NCI-H526 treated with DMSO at 0.1 percent for 48 hours (cell line): ENCODE data around the gene RAP2C.
"Not testable (repeated sequence)": the region's sequence is repeated elsewhere in the genome, so short reads cannot be mapped to it uniquely, and the experiment has no call there.

ENCODE experiments used
- DNase-seq: peaks from one replicate; lab custom pipeline; 2025; lab: John Stamatoyannopoulos, UW

RAP2C gene

GRCh38 chrX:132199941-132200340 is 19.3 kb downstream of the RAP2C start:
- no peak for DNase-seq

GRCh38 chrX:132193872-132194574 is 25.2 kb downstream of the RAP2C start:
- no peak for DNase-seq

- DNase-seq: no peak
Measured at GRCh38 chrX:132191938-132192337, 27.3 kb downstream of the RAP2C start.

- DNase-seq: peak; percentile 2
Measured at GRCh38 chrX:132188175-132188574, 31.1 kb downstream of the RAP2C start.

- DNase-seq: no peak
Measured at GRCh38 chrX:132187451-132187850, 31.8 kb downstream of the RAP2C start.

GRCh38 chrX:132184871-132185270 is 34.4 kb downstream of the RAP2C start:
- no peak for DNase-seq

GRCh38 chrX:132181364-132181763 is 37.9 kb downstream of the RAP2C start:
- DNase-seq: no peak

GRCh38 chrX:132180929-132181328 is 38.3 kb downstream of the RAP2C start:
- no peak for DNase-seq

GRCh38 chrX:132173647-132174046 is 45.6 kb downstream of the RAP2C start:
- no peak for DNase-seq

- no peak for DNase-seq
Measured at GRCh38 chrX:132171881-132172280, 47.4 kb downstream of the RAP2C start.

- no peak for DNase-seq
Measured at GRCh38 chrX:132171478-132171877, 47.8 kb downstream of the RAP2C start.

- peak; percentile 12 for DNase-seq
Measured at GRCh38 chrX:132169554-132169953, 49.7 kb downstream of the RAP2C start.

- DNase-seq: no peak
Measured at GRCh38 chrX:132165651-132166050, 53.6 kb downstream of the RAP2C start.

GRCh38 chrX:132165005-132165404 is 54.2 kb downstream of the RAP2C start:
- DNase-seq: no peak

- DNase-seq: not testable (repeated sequence)
Measured at GRCh38 chrX:132163094-132163493, 56.2 kb downstream of the RAP2C start.

GRCh38 chrX:132153166-132153565 is 66.1 kb downstream of the RAP2C start:
- DNase-seq: no peak
